Activated CD4-positive, CD25-positive, alpha-beta regulatory T cell treated with anti-CD3 and anti-CD28 coated beads, Interleukin-2, amount 50 U/mL, for 72 hours (primary cell): ENCODE data around the gene SLC6A15.

Experiments
- DNase-seq: peaks from one replicate; pipeline ENCODE4 v3.0.0; 2021

SLC6A15 gene

DNA sequence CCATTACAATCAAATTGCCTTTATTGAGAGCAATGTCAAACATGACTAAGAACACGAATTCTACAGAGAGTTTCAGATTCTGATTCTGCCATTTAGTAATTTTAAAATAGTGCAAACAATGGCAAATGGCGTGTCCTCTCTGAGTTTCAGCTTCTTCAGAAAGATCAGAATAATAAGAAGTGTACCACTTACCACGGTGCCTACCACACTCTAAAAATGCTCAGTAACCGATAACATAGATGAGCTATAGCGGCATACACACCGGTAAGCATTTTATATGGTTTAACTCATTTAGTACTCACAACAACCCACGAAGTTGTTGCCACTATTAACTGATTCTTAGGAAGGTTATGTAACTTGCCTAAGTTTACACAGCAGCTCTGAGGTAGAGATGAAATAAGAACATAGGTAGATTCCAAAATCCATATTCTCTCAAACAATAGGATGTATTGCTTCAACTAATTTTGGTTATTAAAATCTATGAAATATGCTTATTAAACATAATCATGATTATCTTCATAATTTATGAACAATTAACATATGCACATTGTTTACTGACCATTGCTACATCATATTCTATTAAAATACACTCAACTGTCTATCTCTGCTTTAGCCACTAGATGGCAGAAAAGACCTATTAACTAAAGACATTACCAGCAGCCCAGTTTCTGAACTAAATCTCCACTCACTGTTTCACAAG, 38.3 kb downstream of the SLC6A15 start:
- DNase-seq, result no peak

DNA sequence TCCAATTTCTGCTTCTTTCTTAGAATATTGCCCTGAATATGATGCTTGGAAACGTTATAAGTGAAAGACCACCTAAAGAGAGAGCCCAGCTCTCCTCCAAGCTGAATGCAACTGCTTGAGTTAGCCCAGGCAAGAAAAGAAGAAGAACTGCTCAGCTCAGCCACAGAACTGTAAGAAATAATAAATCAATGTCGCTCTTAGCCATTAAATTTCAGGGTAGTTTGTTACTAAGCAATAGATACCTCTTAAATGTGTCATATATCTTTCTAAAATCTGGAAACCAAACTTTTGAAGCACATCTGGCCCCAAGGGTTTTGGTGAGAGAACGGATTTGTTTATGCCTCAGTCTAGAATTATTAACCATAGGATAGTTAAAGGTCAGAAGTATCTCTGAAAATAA, 50.4 kb downstream of the SLC6A15 start:
- DNase-seq, result no peak

DNA sequence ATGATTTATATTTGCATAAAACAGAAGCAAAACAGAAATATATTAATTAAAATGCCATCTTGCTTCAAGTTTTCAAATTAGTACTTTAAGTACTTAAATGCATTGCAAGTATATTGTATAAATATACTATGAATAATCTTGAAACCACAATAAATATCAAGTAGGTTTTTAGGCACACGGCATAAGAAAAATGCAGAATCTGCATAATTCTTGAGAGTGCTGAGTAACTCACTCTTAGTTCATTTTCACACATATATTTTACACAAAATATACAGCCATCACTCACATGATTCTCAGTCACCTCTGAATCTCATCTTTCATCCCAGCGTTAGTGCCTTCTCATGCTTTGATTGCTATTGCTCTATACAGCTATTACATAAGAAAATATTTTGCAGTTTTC, 51.9 kb downstream of the SLC6A15 start:
- no peak for DNase-seq

DNA sequence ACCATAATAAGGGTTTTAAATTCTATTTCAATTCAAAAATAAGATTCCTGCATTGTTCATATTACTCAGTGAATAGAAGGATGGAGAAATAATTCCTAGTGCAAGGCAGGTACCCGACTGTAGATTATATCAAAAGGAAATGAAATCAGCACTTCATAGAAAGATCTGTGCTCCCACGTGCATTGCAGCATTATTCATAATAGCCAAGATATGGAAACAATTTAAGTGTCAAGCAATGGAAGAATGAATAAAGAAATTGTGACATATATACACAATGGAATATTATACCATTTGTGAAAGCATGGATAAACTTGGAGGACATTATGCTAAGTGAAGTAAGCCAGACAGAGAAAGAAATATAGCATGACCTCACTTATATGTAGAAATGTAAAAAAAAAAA, 53.8 kb downstream of the SLC6A15 start:
- no peak for DNase-seq

DNA sequence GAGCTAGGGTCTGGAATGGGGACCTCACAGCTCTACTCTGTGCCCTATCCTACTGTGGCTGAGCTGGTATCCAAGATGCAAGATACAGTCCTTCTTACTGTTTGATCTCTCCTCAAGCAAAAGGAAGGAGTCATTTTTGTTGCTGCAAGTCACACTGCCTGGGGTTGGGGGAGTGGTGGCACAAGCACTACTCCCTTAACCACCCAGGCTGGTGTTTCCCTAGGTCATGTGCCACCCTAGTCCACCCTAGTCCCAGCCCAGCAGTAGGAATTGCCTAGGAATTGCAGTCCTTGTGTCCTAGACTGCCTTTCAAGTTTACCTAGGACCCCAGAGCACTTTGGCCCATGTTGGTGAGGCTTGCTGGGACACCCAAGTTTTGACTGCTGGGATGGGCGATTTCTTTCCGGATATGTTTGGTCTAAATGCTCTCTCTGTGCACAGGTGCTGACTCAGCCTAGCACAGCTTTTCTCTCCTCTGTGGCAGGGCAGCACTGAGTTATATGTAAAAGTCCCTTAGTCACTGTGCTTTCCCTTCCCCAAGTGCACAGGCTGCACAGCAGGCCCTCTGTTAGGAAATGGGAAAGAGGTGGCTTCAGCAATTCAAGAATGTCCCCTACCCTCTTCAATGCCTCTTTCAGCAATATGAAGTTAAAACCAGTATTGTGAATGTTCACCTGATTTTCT, 54.9 kb downstream of the SLC6A15 start:
- DNase-seq, result no peak

DNA sequence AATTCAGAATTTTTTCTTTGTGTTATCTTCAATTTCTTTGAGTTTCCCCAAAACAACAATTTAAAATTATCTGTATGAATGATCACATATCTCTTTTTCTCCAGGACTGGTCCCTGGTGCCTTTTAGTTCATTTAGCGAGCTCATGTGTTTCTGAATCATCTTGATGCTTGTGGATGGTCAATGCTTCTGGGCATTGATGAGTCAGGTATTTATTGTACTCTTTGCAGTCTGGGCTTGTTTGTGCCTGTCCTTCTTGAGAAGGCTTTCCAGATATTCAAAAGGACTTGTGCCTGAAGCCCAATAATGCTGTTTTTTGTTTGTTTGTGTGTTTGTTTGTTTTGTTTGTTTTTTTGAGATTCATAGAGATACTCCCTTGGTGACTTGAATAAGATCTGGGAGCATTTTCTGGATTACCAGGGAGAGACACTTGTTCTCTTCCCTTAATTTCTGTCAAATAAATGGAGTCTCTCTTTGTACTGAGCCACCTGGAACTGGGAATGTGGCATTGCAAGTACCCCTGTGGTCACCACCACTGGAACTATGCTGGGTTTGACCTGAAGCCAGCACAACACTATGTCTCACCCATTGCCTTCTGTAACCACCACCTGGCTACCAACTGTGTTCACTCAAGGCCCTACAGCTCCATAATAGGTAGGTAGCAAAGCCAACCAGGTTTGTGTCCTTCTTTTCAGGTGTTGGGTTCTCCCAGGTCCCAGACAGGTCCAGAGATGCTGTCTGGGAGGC, 56.3 kb downstream of the SLC6A15 start:
- no peak for DNase-seq

DNA sequence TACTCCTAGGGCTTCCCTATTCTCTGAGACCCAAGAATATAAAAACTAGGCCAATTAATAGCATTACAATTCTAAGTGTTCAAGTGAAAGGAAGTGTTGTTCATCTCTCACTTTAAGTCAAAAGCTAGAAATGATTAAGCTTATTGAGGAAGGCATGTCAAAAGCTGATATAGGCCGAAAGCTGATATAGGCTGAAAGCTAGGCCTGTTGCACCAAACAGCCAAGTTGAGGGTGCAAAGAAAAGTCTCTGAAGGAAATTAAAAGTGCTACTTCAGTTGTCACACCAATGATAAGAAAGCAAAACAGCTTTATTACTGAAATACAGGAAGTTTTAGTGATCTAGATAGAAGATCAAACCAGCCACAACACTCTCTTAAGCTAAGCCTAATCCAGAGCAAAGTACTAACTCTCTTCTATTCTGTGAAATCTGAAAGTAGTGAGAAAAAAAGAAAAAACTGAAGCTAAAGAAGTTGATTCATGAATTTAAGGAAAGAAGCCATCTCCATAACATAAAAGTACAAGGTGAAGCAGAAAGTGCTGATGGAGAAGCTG, 68.9 kb downstream of the SLC6A15 start:
- no peak for DNase-seq

DNA sequence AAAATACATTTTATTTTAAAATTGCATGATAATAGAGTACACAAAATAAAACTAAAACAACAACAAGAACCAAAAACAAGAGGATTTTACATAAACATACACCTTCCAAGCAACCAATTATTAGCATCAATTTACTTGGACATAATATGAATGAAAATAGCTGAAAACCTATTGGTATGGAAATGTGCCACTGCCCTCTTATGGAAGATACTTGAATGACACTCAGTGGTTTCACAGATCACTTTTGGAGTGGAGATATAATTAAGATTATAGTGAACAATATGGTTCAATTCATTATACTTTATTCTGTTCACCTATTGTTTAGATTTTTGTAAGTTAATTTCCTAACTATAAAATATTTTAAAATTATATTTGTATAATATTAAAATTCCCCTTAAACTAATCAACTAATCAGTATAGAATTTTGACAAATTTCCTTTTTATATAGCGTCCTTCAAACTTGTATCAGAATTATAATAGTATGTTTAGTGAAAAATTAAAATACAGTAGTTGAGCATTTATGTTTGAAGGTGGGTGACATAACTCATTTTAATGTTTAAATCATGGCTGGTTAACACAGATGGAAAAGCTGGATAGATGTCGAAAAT, 70.1 kb downstream of the SLC6A15 start:
- DNase-seq, result no peak

DNA sequence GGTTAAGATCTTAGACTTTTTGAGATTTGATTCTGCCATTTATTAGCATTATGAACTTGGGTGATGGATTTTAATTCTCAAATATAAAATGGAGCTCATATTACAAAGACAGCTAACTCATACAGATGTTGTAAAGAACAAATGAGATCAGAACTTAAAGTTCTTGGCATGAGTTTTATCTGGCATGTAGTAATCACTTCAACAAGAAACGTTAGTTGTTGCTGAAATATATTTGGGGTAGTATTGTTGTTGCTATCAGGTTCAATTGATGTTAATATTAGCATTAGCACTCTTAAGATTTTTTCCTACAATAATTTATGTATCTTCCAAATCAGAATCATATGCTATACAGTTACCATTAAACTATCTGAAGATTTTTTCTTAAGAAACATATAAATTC, 71.0 kb downstream of the SLC6A15 start:
- DNase-seq, result no peak

DNA sequence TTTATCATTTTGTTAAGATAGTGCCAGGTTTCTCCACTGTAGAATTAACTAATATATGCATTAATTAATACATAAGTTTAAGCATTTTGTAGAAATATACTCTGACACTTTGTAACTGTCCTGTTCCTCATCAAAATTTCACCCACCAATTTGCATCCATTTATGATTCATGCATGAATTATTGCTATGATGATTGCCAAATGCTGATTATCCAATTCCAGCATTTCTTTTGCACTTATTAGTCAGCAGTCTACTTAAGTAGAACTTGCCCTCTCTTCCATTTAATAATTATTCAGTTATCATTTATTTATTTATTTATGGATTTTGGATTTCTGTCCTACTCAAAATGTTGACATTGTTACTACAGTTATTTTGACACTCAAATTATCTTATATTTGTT, 72.2 kb downstream of the SLC6A15 start:
- no peak for DNase-seq

DNA sequence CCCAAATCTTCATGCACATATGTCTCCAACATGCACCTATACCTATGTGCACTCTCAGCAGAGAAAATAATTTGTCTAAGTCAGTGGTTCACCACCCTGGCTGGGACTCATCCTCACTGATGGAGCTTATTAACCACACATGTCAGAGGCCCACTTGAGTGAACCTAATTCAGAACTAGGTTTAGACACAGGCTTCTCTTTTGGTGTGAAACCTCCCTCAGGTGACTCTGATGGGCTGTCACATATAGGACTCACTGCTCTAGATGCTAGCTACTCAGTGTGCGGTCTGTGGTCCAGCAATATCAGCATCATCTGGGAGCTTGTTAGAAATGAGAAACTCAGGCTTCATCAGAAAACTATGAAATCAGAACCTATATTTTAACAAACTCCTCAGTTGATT, 85.7 kb downstream of the SLC6A15 start:
- DNase-seq, result no peak

DNA sequence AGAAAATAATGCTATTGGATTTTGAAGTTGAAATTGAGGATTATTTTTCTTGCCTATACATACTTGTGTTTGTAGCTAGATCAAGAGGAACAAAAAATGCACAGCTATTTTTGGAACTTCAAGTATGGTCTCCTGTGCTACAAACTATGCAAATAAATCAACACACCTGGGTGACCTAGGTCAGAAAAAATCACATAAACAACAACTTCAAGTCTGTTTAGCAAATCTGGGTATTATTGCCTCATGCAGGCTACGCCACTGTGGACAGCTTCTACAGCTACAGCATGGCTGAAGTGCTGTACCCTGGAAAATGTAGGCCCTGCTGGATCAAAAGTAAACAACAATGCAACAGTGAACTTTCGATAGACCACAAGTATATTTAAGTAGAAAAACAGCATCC, 87.5 kb downstream of the SLC6A15 start:
- no peak for DNase-seq

DNA sequence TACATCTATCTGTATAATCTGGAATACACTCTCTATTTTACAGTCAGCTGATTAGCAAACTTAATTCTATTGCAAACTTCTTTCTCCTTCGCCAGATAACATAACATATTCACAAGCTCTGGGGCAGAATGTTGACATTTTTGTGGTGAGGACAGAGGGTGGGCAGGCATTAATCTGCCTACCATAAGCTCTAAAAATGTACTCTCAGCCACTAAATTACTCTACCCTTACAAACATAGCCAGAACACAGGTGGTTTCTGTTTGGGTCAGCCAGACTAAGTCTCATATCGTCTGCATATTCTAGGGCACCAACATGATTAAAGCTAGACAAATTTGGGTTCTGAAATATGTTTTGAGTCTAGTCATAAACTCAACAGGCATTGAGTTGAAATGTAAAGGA, 90.1 kb downstream of the SLC6A15 start:
- no peak for DNase-seq

DNA sequence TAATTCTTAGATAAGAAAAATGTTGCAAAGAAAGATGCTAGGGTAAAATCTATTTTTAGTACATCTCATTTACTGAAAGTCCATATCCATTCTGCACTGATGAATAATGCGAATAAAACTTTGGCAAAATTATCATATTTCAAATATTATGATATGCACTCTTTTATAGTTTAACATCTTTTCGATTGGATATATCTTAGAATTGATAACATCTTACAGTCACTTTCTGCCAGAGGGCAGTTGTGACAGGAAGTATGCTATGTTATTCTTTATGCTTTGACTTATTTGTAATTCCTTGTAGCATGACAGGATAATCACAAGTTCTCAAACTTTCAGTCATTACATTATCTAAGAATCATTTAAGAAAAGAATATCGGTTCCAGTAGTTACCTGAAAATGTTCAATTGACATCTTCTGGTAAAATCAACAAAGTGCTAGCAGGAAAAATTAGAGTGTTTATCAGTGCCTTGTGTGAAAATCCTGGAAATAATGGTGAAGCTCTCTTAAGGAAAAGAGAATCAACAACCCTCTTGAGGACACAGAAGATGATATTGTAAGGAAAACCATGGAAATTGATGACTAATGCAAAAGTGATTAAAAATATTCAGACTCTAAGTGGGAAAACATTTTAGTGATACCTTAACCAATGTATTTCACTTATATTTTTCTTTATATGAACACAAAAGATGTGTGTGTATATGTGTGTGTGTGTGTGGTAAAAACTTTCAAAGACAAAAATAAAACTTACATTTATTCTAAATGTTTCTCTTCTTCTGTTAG, 95.5 kb downstream of the SLC6A15 start:
- no peak for DNase-seq

DNA sequence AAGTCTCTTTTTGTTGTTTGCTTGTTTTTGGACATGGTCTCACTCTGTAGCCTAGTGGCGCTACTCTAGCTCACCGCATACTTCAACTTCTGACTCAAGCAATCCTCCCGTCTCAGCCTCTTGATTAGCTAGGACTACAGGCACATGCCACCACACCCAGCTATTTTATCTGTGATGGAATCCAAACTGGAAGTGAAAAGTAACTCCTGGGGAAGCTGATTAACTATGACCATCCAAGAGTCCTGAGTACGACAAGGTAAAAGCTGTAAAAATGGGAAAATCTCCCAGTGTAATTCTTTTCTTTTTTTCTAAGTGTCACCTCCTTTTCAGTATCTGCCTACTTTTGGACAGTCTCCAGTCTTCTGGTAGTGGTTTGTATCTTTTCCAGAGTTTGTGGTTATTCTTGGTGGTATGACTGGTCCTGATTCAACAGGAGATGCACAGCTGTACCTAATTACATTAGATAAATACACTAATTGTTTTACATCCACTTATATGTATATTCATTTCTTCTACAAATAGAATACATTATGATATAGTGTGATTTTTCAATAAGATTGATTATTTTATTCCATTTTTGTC, 97.8 kb downstream of the SLC6A15 start:
- DNase-seq, result no peak

DNA sequence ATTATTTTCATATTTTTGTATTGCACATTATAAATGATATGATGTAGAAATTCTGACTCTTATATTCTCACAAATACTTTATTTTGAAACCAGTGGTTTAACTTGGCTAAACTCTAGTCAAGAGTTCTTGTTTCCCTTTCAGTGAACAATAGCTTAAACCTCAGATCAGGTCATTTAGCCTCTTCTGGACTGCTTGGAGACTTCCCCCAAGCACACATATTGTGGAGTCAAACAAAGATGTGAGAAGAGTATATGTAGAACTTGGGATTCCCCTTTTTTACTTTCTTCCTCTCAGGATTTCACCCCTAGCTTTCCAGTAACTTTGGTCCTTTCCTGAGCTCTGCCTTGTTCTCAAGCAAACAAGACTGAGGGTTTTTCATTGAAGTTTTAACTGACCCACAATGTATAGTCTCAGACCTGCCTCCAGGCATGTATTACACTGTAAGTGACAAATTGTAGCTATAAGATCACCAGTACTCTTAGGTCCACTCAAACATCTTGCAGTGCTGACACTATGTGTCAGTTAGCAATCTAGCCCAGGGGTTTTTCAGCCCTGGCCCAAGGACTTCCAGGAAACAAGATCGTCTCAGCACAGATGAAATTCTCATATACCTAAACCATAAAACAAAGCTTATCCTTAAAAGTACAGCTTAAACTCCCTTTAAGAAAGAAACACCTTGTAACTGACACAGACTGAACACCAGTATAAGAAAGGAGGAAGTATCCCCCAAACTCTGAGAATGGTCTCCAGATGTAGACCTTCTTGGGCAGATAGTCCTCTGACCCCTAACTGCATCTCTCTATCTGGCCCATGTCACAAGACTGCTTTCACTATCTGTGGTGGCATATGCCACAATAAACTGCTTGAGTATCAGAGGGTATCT, 98.6 kb downstream of the SLC6A15 start:
- DNase-seq, result no peak

DNA sequence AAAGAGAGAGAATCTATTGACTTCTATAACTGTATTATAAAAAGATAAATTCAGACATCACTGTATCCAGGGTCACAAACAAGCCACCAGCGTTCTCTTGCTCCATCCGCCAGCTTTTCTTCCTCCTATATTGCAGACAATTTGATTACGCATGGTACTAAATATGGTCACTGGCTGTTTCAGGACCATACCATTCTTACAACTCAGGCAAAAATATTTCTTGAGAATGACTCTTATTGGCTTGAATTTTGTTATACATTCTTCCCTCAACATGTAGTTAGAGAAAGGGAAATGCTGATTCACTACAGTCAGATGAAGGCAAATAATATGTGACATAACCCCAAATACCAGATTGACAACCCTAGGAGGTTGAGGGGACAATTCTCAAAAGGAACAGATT, 101.3 kb downstream of the SLC6A15 start:
- no peak for DNase-seq

DNA sequence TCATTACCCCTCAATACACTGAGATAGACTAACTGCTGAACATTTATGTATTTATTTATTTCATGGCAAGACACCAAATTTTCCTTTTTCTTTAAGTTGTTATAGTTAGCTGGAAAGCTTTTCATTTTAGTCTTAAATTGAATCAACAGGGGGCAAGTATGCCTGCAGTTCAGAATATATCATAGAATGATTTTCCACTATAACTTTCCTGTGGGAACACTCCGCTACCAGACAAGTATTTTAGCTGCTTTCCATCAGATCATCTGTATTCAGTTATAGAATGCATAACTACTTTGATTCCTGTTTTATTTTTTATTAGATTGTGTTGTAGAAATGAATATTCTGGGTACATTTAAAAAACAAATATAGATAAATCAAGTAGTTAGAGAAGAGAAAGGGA, 102.0 kb downstream of the SLC6A15 start:
- no peak for DNase-seq
